Mesenteric fat pad (tissue), 1 donor: Measurements from ENCODE around the gene BRD1. TPM values are rescaled to one million over a fixed set of nuclear protein-coding genes. Genes with fewer than 3 reads are reported as not detected.
"Not testable (repeated sequence)": the region's sequence is repeated elsewhere in the genome, so short reads cannot be mapped to it uniquely, and the experiment has no call there.

Experiments
- DNase-seq: peaks from one replicate; pipeline ENCODE4 v3.0.0-alpha.2; 2020; ENCODE audit warnings: low spot score
- total RNA-seq: library from RNA; stranded (reverse); fragmentation: NEBNext Ultra II Directional; extraction: Animal tissue kit (Norgen Biotek cat#: 25700); gene quantifications from one replicate; pipeline ENCODE4 v1.2.1, GENCODE V29; 2021
- donor health status: DM: yes; HTN: yes; CAD: no.

The BRD1 gene
- total RNA-seq, 1 donor from 2014 or later: 25.0 TPM

DNA sequence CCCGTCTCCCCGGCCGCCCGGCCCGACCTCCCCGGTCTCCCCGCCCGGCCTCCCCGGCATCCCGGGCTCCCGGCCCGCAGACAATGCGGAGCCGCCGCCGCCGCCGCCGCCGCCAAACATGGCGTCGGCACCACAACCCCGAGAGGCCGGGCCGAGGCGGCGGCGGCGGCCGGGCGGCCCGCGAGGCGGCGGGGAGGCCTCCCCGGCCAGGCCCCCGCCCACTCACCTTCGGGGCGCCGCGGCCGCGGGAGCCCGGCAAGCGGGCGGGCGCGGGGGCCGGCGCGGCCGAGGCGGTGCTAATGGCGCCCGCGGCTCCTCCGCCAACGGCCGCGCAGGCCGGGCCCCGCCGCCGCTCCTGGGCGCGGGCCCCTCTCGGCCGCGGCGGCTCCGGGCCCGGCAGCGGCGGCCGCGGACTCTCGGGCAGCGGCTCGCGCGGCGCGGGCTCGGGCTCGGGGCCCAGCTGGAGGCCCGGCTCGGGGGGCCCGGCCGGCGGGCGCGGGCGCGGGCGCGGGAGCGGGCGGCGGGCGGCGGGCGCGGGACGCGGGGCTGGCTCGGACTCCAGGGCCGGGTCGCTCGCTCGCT is 311 bp downstream of the BRD1 start:
- no peak for DNase-seq

DNA sequence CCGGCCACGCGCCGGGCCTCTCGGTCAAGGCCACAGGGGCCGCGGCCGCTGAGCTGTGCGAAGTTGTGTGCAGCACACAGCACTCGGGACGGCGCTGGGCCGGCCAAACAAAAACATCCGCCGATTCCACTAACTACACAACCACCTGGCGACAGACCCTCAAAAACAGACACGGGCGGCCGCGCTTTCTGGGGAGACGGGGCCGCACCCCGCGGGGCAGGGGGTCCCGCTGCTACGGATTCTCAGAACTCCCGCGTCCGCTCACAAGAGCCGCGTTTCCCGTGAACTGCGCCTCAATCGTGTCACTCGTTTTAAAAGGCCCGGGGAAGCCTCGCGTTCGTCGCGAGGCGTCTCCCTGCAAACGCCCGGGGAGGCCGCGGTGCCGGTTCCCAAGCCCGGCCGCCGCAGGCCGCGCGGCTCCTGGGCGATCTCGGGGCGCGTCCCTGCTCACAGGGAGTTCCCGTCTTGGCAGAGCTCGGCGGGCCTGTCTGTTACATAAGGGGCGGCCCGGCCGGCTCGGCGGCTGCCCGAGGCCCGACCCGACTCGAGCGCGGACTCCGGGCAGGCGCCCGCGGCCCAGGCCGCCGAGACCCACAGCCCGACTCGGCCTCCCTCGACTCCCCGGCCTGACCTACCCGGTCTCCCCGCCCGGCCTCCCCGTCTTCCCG is 936 bp downstream of the BRD1 start:
- no peak for DNase-seq

DNA sequence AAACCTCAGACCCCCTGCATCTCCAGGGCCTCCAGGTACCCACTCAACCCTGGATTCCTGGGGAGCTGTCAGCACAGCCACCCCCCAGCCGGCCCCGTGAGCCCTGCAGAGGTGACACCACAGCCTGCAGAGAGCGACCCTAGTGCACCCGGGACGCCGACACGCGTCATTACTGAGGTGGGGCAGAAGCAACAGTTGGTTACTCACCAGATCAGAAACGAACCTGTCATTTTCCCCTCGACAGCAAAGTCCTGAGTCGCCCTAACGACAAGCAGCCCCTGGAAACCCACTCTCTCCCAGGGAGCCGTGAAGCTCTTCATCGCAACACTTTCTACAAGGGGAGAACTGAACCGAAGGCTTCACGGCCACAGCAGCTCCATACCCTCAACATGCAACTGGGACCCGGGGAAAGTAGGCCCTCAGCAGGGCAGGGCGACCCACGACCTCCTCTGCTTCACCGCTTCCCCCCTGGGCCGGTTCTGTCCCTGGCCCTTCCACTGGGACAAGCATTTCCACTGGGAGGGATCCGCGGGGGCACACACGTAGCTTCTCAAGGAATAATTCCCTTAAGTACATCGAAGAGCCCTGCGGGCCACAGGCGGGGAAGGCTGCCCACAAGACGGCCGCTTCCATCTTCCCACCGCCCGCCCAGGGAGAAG is 1.6 kb downstream of the BRD1 start:
- DNase-seq: no peak

DNA sequence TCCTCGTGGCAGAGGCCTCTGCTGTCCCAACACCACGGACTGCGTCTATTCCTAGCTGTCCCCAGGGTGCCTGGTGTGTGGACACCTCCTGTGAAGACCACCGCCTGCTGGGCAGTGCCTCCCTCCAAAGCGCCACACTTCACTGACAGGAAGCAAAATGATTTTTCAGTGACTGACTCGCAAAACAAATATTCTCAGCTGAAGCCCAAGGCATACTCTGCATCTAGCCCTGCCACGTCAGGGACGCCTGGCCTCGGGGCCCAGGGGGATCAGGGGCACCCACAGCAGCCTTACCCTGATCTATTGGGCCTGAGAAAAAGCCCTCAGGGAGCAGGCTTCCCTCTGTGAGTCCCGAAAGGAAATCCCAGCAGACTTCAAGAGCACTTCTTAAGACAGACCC is 2.2 kb downstream of the BRD1 start:
- no peak for DNase-seq

DNA sequence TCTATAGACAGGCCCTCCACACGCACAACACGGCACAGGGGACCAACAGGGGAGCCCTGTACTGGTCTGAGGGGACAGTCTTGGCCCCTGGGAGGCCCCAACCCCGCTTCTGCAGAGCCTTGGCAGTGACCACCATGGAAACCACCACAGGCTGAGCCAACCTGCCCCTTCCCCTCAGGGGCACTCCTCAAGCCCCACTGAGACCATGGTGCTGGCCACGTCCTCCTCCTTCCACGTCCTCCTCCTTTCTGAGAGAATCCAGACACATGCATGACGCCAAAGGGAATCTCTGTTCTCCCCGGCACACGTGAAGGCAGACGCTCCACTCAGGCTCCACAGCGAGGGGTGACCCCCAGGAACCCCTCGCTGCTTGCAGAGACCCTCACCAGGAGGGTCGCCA is 2.7 kb downstream of the BRD1 start:
- DNase-seq: no peak

DNA sequence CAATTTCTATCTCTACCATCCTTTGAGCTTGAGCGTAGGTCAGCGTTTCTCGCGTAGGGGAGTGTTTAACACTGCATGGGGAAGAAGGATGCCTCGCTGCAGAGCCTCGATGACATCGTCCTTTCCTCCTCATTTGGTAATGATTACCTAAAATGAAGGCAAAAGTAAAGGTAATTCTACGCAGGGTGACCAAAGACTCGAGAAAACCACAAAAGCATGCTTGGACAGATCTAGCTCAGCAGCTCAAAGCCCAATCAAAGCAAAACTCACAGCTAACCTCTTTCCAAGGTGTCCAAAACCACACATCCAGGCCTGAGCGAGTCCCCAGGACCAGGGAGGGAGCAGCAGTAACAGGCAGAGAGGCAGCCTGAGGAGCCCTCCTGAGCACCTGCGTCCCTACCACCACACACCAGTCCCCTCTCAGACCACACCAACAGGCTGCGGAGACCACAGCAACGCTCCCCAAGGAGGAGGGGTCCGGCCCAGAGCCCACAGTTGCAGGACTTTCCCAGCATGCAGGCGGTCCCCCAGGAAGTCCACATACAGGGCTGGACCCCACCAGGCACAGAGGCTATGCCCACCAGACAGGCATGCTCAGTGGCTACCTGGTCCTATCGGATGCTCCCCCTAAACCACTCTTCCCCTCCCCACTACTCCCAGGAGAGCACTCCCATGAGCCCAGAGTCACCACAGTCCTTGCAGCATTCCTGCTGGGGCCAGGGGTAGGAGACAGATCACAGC is 3.3 kb downstream of the BRD1 start:
- DNase-seq: no peak

DNA sequence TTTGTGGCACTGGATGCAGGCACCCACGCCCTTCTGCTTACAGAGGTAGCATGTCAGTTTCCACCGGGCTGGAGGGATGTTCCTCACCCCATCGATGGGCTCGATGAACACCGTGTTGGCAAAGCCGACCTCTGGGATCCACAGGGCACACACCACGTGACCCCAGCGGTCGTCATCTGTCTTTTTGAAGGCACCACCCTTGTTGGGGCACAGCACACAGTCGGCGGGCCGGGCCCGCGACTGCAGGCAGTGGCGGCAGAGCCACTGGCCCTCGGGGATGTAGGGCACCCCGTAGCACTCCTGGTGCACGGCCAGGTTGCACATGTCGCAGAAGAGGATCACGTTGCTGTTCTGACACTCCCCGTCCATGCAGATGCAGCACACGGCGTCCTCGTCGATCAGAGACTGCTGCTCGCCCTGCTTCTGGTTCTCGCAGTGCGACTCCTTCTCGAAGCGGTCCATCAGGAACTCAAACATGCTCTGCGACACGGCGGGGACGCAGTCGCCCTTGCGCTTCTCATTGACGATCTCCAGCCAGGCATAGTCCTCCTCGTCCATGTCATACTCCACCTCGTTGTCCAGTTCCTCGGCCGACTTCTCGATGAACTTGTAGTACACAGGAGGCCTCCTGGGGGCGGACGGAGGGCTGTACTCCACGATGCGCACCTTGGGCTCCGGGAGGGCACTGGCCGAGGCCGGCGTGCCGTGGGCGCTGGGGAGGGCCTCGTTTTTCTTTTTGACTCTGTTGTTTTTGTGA is 4.2 kb downstream of the BRD1 start:
- DNase-seq: no peak

DNA sequence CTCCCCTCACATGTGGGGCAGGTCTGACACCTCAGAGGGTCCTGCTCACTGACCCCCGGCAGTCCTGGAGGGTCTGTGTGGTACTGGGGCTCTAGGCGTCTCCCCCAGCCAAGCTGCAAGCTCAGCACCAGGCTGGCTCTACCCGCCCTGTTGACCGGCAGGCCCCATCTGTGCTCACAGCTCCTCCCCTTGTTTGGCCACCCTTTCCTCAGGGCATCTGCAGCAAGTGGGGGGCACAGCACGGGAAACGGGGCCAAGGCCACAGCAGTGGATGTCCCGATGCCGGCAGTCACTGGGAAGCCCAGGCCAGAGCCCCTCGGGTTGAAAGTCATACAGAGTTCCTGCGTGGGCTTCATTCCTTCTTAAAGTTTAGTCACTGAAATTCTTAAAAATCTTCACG is 5.9 kb downstream of the BRD1 start:
- not testable (repeated sequence) for DNase-seq

DNA sequence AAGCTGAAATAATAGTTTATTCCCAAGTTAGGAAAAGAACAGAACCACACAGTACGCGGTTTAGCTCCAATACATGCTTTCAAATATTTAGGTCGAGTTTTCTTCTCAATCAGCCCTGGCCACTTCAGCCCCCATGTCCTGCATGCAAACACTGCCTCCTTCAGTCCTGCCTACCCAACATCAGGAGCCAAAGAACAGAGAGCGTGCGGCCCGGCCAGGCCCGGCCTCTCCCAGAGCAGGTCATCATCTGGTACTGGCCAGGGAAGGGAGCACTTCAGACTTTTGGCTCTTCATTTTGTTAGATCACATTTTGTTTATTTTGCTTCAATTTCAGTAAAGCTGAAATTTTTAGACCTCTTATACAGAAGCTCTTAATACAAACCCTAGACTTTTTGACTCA is 6.7 kb downstream of the BRD1 start:
- no peak for DNase-seq

DNA sequence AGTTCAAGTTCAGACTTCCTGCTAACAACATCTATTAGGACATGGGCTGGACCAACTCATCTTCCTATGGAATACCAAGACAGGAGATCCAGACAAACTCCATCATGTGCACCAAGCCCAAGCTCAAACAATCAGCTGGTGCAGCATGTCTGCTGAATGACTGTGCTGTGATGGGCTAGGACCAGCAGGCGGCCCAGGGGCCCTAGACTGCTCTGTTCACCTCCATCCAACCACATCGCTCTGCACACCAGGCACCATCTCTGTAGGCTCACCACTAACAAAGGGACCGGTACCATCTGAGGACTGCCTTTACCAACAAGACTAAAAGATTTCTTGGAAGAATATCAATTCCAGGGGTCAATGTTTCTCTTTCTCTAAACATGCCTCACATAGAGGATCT is 10.3 kb downstream of the BRD1 start:
- no peak for DNase-seq

DNA sequence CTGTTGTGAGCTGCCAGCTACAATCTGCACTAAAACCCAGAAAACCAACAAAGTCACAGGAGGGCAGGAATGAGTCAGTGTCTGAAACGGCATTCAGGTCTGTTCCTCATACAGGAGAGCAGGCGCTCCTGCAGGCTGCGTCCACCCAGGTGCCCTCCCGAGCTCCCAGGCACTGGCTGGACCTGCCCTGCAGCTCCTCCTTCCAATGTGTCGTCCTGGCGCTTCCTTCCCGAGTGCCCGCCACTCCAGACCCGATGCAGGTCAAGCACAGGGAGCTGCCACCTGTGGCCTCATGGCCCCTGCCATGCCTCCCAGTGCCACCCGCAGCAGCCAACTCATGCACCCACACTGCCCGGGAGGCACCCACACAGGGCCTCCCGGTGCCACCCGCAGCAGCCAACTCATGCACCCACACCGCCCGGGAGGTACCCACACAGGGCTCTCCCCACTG is 12.0 kb downstream of the BRD1 start:
- DNase-seq: no peak

DNA sequence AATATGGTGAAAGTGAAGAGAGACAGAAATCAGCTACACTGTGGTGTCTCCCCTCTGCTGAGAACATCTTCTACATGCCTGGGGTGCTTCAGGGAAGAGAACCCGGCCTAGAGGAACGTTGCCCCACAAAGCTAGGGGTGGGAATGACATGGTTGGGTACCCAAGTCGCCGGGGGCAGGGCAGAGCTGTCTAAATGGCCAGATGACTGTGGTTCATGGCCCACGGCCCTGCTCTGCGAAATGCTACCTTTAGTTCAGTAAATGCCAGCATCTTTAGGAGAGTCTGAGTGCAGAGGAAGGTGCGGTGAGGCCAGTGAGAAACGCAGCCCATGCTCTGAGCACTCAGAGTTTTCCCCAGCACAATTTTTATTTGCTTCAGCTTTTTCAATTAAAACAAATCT is 12.8 kb downstream of the BRD1 start:
- DNase-seq: no peak

DNA sequence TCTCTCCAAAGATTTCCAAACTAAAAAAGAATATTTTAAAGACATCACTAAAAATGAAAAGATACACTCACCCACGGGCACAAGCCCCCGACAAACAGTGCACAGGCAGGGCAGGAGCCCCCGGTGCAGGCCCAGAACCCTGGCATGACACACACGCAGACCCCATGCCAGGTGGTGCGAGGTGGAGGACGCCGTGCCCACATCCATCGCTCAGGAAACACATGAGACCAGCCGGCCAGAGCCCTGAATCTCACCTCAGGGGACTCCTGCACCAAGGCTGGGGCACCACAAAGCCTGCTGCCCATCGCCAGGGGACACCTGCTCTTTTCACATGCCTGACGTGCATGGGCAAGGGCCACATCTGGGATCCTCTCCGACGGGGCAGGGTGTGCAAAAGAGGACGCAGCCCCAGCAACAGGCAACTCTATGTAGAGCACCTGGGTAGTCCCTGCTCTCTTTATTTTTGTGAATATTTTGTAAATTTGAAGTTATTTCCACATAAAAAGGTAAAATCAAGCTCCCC is 13.4 kb downstream of the BRD1 start:
- DNase-seq: no peak

DNA sequence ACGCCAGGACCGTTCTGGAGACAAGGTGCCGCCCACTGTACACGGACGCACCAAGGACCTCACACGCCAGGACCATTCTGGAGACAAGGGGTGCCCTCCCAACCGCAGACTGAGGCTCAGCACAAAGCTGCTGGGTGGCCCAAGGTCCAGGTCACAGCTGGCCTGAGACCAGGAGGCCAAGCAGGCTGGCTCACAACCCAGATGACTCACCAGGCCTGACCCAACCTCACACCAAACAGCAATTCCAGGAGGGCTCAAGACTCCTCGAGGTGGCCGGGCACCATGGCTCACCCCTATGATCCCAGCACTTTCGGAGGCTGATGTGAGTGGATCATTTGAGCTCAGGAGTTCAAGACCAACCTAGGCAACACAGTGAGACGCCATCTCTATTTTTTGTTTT is 14.8 kb downstream of the BRD1 start:
- no peak for DNase-seq

DNA sequence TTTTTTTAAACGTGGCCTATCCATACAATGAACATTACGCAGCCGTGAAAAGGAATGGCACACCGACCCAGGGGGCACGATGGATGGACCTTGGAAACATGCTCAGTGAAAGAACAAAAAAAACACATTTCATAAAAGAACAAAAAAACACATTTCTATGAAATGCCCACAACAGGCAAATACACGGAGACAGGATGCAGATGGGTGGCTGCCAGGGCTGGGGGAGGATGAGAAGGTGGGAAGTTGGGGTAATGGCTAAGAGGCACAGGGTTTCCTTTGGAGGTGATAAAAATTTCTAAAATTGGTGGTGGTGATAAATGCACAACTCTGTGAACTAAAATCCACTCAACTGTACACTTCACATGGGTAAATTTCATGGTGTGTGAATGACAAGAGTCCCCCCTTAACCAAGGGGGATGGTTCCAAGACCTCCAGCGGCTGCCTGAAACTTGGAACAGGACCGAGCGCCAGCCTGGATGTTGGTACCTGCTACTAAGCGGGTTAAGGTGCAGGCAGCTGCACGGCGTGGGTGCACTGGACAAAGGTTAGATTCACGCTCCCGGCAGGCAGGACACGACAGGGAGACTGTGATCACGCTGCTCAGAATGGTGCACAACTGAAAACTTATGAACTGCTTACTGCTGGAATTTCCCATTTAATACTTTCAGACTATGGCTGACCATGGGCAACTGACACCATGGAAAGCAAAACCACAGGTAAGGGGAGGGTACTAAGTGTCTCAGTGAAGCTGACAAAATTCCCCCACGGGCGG is 16.5 kb downstream of the BRD1 start:
- no peak for DNase-seq

DNA sequence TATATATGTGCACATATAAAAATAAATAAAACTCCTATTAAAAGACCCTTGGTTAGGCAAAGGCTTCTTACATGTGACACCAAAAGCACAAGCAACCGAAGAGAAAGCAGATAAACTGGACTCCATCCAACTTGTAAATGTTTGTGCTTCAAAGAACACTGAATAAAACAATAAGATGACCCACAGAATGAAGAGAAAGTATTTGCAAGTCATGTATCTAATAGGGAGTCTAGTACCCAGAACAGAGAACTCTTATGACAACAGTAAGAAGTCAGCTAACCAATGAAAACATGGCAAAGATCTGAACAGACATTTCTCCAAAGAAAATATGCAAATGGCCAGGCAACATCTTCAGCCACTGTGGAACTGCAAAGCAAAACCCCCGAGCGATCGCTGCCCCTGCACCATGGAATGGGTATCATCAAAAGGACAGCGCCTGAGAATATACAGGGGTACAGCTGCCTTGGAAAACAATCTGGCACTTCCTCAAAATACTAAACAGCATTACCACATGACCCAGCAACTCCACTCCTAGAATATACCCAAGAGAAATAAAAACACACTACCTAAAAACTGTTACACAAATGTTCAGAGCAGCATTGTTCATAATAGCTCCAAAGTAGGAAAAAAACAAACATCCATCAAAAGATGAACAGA is 17.2 kb downstream of the BRD1 start:
- DNase-seq: no peak

DNA sequence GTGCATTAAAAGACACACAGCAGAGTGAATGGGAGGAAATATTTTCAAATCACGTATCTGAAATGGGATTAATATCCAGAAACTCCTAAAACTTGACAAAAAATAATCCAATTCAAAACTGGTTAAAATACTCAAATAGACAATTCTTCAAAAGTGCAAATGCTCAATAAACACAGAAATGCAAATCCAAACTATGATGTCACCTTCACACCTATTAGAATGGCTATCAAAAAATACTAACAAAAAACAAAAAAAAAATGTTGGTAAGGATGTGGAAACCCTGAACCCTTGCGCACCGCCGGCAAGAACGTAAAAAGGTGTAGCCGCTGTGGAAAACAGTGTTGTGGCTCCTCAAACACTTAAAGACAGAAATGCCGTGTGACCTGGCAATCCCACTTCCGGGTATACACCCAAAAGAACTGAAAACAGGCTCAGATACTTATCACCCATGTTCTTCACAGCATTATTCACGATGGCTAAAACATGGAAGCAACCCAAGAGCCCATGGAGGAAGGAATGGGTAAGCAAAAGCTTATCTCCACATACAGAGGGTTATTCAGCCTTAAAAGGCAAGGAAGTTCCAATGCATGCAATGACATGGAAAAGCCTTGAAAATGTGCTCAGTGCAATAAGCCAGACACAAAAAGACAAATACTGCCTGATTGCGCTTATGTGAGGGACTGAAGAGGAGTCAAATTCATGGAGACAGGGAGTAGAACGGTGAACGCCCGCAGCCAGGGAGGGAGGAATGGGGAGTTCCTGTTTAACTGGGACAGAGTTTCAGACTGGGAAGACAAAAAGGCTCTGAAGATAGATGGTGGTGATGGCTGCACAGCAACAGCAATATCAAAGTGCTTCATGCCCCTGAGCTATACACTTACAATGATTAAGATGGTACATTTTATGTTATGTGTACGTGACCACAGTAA is 19.6 kb downstream of the BRD1 start:
- no peak for DNase-seq

DNA sequence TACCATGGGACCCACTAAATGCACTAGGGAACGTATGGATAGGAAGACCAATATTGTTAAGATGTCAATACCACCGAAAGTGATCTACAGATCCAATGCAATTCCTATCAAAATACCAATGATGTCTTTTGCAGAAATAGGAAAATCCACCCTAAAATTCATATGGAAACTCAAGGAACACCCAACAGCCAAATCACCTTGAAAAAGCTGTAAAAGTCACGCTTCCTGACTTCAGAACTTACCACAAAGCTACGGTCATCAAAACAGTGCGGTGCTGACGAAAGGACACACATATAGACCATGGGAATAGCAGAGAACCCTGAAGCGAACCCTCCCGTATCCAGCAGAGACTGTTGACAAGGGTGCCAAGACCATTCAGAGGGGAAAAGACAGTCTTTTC is 20.5 kb downstream of the BRD1 start:
- DNase-seq: no peak
